Gastroesophageal sphincter (tissue), 3 donors: Measurements from ENCODE around the gene AP3S2.

Experiments used
- CTCF ChIP-seq, 4 experiments: fragments of 200-600 bp in 2 of 4; fragments of 450-650 bp in 2 of 4; sonication (generic) in 1 of 4; IDR thresholded peaks; one replicate each; pipeline ENCODE4 v1.5.1; 2017 to 2019; ENCODE audit warnings: antibody characterized with exemption in 4 of 4, mild to moderate bottlenecking in 2 of 4, moderate library complexity in 2 of 4
- POLR2A ChIP-seq, 2 donors: fragments of 450-650 bp; IDR thresholded peaks; one replicate each; pipeline ENCODE4 v1.6.1; 2017; ENCODE audit warnings: antibody characterized with exemption in 2 of 2, mild to moderate bottlenecking in 2 of 2, moderate library complexity in 1 of 2

GRCh38 chr15:89910891-89911626 lies 17.3 kb upstream of the AP3S2 start:
- TF ChIP-seq CTCF (IDR thresholded peaks at IDR 0.05) (no peak), POLR2A (IDR thresholded peaks at IDR 0.05) (no peak)
